ENCODE measurements around the gene TP73.

The TP73 gene

DNA sequence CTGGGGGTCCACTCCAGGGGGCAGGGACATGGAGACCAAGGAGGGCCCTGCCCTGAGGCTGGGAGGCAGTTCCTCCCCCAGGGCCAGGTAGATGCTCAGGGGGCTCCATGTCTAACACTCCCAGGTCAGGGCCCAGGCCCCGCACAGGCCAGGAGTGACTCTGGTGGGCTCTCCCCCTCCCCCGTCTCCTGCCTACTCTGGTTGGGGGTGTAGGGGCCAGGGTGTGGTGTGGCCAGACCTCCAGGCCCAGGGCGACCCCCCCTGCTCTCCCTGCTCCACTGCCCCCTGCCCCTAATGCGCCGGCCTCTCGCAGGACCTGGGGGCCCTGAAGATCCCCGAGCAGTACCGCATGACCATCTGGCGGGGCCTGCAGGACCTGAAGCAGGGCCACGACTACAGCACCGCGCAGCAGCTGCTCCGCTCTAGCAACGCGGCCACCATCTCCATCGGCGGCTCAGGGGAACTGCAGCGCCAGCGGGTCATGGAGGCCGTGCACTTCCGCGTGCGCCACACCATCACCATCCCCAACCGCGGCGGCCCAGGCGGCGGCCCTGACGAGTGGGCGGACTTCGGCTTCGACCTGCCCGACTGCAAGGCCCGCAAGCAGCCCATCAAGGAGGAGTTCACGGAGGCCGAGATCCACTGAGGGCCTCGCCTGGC is 80.2 kb downstream of the TP73 start:
- no peak for DNase-seq (ENCODE audit: extremely low spot score)
- CTCF ChIA-PET, result interaction anchor here (3.2 kb wide), 1 partner anchor 8 kb away, joined by 17 read pairs; no protein-coding TSS in a partner anchor
- TF ChIP-seq, protein P1, sequence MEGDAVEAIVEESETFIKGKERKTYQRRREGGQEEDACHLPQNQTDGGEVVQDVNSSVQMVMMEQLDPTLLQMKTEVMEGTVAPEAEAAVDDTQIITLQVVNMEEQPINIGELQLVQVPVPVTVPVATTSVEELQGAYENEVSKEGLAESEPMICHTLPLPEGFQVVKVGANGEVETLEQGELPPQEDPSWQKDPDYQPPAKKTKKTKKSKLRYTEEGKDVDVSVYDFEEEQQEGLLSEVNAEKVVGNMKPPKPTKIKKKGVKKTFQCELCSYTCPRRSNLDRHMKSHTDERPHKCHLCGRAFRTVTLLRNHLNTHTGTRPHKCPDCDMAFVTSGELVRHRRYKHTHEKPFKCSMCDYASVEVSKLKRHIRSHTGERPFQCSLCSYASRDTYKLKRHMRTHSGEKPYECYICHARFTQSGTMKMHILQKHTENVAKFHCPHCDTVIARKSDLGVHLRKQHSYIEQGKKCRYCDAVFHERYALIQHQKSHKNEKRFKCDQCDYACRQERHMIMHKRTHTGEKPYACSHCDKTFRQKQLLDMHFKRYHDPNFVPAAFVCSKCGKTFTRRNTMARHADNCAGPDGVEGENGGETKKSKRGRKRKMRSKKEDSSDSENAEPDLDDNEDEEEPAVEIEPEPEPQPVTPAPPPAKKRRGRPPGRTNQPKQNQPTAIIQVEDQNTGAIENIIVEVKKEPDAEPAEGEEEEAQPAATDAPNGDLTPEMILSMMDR (IDR thresholded peaks at IDR 0.05; ENCODE audit: control extremely low read depth, extremely low read depth, low read depth, missing control alignments), result no peak
- POLR2A ChIA-PET, result interaction anchor here (0.6 kb wide), 1 partner anchor 71 kb away, joined by 3 read pairs; no protein-coding TSS in a partner anchor

DNA sequence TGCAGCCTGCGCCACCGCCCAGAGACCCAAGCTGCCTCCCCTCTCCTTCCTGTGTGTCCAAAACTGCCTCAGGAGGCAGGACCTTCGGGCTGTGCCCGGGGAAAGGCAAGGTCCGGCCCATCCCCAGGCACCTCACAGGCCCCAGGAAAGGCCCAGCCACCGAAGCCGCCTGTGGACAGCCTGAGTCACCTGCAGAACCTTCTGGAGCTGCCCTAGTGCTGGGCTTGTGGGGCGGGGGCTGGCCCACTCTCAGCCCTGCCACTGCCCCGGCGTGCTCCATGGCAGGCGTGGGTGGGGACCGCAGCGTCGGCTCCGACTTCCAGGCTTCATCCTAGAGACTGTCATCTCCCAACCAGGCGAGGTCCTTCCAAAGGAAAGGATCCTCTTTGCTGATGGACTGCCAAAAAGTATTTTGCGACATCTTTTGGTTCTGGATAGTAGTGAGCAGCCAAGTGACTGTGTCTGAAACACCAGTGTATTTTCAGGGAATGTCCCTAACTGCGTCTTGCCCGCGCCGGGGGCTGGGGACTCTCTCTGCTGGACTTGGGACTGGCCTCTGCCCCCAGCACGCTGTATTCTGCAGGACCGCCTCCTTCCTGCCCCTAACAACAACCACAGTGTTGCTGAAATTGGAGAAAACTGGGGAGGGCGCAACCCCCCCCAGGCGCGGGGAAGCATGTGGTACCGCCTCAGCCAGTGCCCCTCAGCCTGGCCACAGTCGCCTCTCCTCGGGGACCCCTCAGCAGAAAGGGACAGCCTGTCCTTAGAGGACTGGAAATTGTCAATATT is 81.0 kb downstream of the TP73 start:
- CTCF ChIA-PET, result interaction anchor here (1.4 to 3.2 kb wide), 2 partner anchors 9 to 38 kb away, joined by 3 to 17 read pairs; no protein-coding TSS in a partner anchor
- no peak for DNase-seq (ENCODE audit: extremely low spot score)
- POLR2A ChIA-PET, result no interaction called here

DNA sequence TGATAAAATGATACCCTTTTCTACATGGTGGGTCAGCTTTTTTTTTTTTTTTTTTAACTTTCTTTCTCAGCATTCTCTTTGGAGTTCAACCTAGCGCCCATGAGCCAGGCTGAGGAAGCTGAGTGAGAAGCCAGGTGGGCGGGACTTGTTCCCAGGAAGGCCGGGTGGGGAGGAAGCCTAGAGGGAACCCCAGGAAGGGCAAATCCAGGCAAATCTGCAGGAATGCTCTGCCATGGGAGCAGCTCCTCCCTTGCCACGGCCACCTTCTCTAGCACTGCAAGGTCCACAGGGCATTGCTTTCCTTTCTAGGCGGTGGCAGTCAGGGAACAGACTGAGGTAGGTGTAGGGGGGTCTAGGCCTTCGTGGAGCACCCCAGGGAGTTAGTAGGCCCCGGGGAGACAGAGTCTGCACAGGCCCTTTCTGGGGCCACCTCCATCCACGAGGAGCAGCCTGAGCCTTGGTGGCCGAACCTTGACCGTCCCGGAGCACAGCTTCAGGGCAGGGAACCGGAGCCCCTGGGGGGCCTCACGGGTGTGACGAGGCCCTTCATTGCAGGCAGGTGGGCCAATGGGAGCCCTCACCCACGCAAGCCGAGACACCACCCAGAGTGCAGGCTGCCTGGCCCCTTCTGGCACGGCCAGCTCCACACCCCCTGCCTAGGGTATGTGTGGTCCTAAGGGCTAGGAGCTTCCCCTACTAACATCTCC is 81.7 kb downstream of the TP73 start:
- POLR2A ChIA-PET, result no interaction called here
- no peak for DNase-seq (ENCODE audit: extremely low spot score)
- TF ChIP-seq, protein P1 (IDR thresholded peaks at IDR 0.05; ENCODE audit: control extremely low read depth, extremely low read depth, low read depth, missing control alignments), result no peak
- CTCF ChIA-PET, result interaction anchor here (1.3 to 3.2 kb wide), 3 partner anchors 10 to 39 kb away, joined by 3 to 17 read pairs (median 3); no protein-coding TSS in a partner anchor

More for the DNA sequence above, 81.0 kb downstream of the TP73 start:
- TF ChIP-seq, protein P1 (IDR thresholded peaks at IDR 0.05; ENCODE audit: control extremely low read depth, extremely low read depth, low read depth, missing control alignments), result no peak

DNA sequence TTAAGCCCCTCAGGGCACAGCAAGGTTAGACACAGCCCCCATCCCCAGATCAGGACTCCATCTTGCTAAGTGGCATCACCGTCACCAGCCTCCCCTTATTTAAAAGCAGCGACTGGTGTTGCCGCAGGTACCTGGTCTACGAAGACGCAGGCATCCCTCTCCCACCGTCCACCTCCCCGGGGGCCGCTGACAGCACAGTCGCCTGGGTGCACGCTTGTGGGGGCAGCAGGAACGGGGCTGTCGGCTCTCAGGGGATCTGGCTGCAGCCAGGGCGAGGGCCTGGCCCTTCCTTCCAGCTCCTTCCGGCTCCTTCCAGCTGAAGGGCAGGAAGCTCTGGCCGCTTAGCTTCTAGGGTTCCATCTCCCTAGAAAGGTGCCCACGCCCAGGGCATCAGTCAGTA is 82.3 kb downstream of the TP73 start:
- TF ChIP-seq, protein P1 (IDR thresholded peaks at IDR 0.05; ENCODE audit: control extremely low read depth, extremely low read depth, low read depth, missing control alignments), result no peak
- no peak for DNase-seq (ENCODE audit: extremely low spot score)
- POLR2A ChIA-PET, result no interaction called here
- CTCF ChIA-PET, result interaction anchor here (1.3 to 3.2 kb wide), 3 partner anchors 10 to 39 kb away, joined by 3 to 17 read pairs (median 3); no protein-coding TSS in a partner anchor

DNA sequence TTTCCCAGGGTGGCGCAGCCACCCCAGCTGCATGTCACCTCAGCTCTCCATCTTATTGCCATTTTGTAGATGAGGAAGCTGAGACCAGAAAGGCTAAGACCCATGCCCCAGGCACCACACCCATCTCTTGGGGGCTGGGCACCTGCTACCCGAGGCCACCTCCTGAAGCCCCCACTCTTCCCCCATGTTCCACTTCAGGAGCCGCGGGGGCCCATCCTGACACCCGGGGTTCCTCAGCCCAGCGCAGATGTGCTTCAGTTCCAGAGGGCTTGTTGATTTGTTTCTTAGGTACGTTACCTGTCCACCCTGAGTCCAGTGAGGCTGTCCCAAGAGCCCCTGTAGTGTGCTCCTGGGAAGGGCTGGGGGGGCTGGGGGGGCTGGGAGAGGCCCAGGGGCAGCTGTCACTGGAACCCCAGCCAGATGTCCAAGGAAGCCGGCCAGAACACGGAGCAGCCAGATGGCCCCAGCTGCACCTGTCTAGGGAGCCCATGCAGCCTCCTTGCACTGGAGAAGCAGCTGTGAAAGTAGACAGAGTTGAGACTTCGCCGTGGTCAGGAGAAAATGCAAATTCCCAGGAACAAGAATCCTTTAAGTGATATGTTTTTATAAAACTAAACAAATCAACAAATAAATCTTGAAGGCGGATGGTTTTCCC is 82.8 kb downstream of the TP73 start:
- CTCF ChIA-PET, result interaction anchor here (1.3 to 3.2 kb wide), 3 partner anchors 11 to 40 kb away, joined by 3 to 17 read pairs (median 3); no protein-coding TSS in a partner anchor
- TF ChIP-seq, protein P1 (IDR thresholded peaks at IDR 0.05; ENCODE audit: control extremely low read depth, extremely low read depth, low read depth, missing control alignments), result no peak
- POLR2A ChIA-PET, result no interaction called here
- DNase-seq (ENCODE audit: extremely low spot score), result no peak
